Stimulated activated naive B cell treated with anti-CD40 and anti-IgM and Interleukin-4, amounts not matched to agents 10 μg/mL and 1 μg/mL and 100 μg/mL, for 72 hours (primary cell): ENCODE results near the gene ARPC3.
"Not testable (repeated sequence)": the region's sequence is repeated elsewhere in the genome, so short reads cannot be mapped to it uniquely, and the experiment has no call there.

Source experiments
- ATAC-seq, 2 donors: fragments of 150-1000 bp; cut with Tn5 transposase; replicated peaks; 2 replicates each; pipeline ENCODE4 v1.10.0; 2021; ENCODE audit warnings: moderate library complexity in 1 of 2
- DNase-seq: peaks from one replicate; pipeline ENCODE4 v3.0.0; 2021
- H3K27ac Mint-ChIP-seq: one replicate; pipeline ENCODE4 v1.8.0; 2022; ENCODE audit warnings: mild to moderate bottlenecking, mixed read lengths
- H3K27me3 Mint-ChIP-seq, 2 donors: one replicate each; pipeline ENCODE4 v1.8.0; 2022; ENCODE audit warnings: mixed read lengths in 2 of 2
- H3K36me3 Mint-ChIP-seq, 2 donors: one replicate each; pipeline ENCODE4 v1.8.0; 2022; ENCODE audit warnings: mixed read lengths in 2 of 2, mild to moderate bottlenecking in 1 of 2
- H3K4me1 Mint-ChIP-seq, 2 donors: one replicate each; pipeline ENCODE4 v1.8.0; 2022; ENCODE audit warnings: mixed read lengths in 2 of 2, mild to moderate bottlenecking in 1 of 2
- H3K4me3 Mint-ChIP-seq, 2 donors: one replicate each; pipeline ENCODE4 v1.8.0; 2022; ENCODE audit warnings: mild to moderate bottlenecking in 2 of 2, mixed read lengths in 2 of 2, moderate library complexity in 1 of 2
- H3K9me3 Mint-ChIP-seq, 2 donors: one replicate each; pipeline ENCODE4 v1.8.0; 2022; ENCODE audit warnings: mixed read lengths in 2 of 2, mild to moderate bottlenecking in 1 of 2

The ARPC3 gene

DNA sequence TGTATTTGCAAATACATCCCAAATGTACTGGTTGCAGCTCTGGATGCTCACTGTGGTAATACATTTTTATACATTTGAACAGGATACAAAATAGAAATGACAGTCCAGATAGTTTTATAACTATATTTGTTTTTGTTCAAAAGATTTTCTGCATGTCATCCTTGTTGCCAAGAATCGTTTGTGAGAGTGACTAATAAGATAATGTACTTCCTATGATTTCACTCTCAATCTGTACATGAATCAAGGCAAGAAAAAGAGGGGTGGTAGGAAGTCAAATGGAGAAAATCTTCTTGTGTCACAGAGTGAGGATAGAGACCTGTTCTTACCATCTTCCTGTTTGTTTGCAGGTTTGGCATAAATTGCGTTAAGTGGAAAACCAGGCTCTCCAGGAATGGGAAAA, 13.9 kb downstream of the ARPC3 start:
- H3K27ac Mint-ChIP-seq: peak overlapping the region; percentile 3
- no peaks in the 10 kb centered on the region for H3K27me3 Mint-ChIP-seq
- no peak overlapping the region for H3K4me3 Mint-ChIP-seq
- H3K9me3 Mint-ChIP-seq: no peaks in the 10 kb centered on the region
- peaks cover 0 to 6% of the 10 kb centered on the region in 2 donors for H3K4me1 Mint-ChIP-seq
- peaks cover 19 to 41% of the 10 kb centered on the region in 2 donors for H3K36me3 Mint-ChIP-seq
- DNase-seq: no peak
- no peak for ATAC-seq

DNA sequence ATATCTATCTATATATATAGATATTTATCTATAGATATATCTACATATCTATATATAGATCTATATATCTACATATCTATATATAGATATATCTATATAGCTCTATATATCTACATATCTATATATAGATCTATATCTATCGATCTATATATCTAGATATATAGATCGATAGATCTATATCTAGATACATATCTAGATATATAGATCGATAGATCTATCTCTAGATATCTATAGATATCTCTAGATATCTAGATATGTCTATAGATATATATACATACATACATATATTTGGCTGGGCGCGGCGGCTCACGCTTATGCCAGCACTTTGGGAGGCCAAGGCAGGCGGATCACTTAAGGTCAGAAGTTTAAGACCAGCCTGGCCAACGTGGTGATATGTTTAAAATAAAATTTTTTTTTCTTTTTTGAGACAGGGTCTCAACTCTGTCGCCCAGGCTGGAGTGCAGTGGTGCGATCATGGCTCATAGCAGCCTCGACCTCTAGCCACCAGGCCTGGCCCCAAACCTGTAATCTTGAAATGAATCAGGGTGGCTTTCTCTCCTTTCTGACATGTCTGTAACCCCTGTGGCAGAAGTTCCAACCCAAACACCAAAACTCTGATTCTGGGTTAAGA, 18.1 kb downstream of the ARPC3 start:
- H3K4me3 Mint-ChIP-seq: peak overlapping the region in 1 of 2 donors; percentile 100
- peak; percentile 4 to 39 for ATAC-seq

DNA sequence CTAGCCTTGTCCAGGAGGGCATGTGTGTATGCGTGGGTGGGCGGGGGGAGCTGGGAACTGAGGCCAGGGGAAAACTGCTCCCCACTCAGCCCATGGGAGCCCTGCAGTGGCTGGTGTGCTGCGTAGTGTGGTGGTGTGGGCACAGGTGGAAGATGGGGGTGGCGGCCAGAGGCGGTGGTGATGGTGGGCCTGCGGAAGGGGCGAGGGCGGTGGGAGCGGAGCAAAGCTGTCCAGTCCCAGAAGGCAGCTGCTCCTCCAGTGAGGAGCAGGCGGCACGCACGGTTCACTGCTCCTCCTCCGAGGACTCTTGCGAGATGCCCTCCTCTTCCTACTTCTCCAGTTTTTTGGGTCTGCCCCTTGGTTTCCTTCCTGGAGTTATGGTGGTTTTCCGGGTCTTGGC, 20.5 kb downstream of the ARPC3 start:
- not testable (repeated sequence) for H3K4me3 Mint-ChIP-seq, H3K4me1 Mint-ChIP-seq, H3K36me3 Mint-ChIP-seq, H3K27ac Mint-ChIP-seq, H3K27me3 Mint-ChIP-seq, H3K9me3 Mint-ChIP-seq, ATAC-seq, DNase-seq

More for the DNA sequence above, 18.1 kb downstream of the ARPC3 start:
- Mint-ChIP-seq H3K4me1 (peaks cover 0 to 9% of the 10 kb centered on the region in 2 donors), H3K36me3 (peaks cover 14 to 24% of the 10 kb centered on the region in 2 donors), H3K27me3 (no peaks in the 10 kb centered on the region), H3K27ac (peak overlapping the region; percentile 20), H3K9me3 (no peaks in the 10 kb centered on the region)
- DNase-seq: no peak

DNA sequence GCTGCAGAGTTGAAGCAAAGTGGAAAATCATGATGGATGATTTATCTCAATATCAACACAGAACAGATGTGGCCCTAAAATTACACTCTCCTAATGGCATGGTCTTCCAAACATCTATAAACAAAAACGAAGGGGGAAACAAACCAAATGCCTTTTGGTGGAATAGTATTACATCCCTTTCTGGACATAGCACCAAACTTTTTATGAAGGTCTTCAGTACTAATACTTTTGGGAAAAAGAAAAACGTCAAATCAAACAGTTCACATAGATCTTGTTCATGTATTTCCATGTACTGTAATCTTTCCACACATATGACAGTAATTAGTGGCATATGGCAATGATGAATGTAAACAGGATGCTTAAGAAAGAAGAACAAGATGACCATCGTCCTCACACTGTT, 23.7 kb downstream of the ARPC3 start:
- Mint-ChIP-seq H3K4me1 (peaks cover 0 to 3% of the 10 kb centered on the region in 2 donors), H3K9me3 (no peaks in the 10 kb centered on the region), H3K27ac (no peak overlapping the region), H3K4me3 (no peak overlapping the region), H3K27me3 (no peaks in the 10 kb centered on the region), H3K36me3 (no peaks in the 10 kb centered on the region)
- DNase-seq: no peak
- no peak for ATAC-seq

DNA sequence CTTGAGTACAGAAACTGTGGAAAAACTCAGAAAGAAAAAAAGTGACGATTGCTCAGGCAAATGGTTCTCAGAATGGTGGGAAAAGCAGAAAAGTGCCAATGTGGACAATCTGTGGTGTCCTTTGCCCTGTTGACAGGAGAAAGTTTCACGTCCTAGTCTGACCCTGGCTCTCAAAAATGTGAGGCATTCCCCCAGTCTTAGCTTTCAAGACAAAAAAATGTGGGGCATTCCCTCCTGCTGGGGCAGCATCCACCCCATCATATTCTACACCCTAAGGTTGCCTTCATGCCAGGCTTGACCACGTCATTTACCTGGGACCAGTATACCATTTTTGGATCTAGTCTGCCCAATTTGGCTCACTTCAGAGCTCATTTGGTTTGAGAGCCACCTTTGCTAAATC, 25.9 kb downstream of the ARPC3 start:
- Mint-ChIP-seq H3K4me1 (no peaks in the 10 kb centered on the region), H3K27ac (no peak overlapping the region), H3K4me3 (no peak overlapping the region), H3K27me3 (no peaks in the 10 kb centered on the region), H3K9me3 (no peaks in the 10 kb centered on the region), H3K36me3 (no peaks in the 10 kb centered on the region)
- ATAC-seq (no peak), DNase-seq (no peak)

DNA sequence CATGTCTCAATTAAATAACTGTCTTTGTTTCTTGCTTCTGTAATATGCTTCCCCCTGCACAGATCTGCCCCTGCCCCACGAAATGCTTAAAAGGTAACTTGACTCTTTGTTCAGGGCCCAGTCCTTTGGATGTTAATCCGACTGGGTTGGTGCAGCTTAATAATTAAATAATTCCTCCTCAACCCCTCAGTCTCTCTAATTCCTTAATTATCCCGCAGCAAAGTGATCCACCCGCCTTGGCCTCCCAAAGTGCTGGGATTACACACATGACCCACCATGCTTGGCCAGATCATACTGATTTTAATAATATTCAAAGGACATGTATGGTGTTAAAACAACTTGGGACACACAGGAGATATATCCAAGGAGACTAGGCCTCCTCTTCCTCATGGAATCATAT, 28.4 kb downstream of the ARPC3 start:
- Mint-ChIP-seq H3K4me3 (no peak overlapping the region), H3K9me3 (no peaks in the 10 kb centered on the region), H3K27me3 (no peaks in the 10 kb centered on the region), H3K36me3 (no peaks in the 10 kb centered on the region), H3K27ac (peak overlapping the region; percentile 53), H3K4me1 (peaks cover 5 to 16% of the 10 kb centered on the region in 2 donors)
- ATAC-seq: no peak
- DNase-seq: no peak

DNA sequence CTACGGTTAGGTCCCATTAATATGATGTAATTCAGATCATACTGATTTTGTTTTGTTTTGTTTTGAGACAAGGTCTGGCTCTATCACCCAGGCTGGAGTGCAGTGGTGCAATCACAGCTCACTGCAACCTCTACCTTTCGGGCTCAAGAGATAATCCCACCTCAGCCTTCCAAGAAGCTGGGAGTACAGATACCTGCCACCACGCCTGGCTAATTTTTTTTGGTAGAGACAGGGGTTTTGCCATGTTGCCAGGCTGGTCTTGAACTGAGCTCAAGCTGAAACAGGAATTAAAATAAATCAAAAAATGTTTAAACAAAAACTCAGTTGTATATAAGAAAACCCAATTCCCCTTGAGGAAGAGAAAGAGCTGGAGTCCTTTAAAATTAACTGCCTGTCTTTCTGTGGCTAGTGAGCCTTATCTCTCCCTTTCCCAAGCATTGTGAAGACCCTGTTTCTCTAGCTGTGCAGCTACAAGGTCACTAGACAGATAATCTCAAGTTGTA, 28.9 kb downstream of the ARPC3 start:
- Mint-ChIP-seq H3K36me3 (no peaks in the 10 kb centered on the region), H3K4me1 (peaks cover 5 to 16% of the 10 kb centered on the region in 2 donors), H3K9me3 (no peaks in the 10 kb centered on the region), H3K27me3 (no peaks in the 10 kb centered on the region), H3K4me3 (no peak overlapping the region), H3K27ac (no peak overlapping the region)
- ATAC-seq (no peak), DNase-seq (no peak)

DNA sequence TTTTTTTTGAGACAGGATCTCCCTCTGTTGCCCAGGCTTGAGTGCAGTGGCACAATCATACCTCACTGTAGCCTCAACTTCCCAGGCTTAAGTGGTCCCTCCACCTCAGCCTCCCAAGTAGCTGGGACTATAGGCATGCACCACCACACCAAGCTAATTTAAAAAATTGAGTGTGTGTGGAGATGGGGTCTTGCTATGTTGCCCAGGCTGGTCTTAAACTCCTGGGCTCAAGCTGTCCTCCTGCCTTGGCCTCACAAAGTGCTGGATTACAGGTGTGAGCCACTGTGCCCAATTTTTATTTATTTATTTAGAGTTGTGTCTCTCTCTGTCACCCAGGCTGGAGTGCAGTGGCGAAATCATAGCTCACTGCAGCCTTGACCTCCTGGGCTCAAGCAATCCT, 29.5 kb downstream of the ARPC3 start:
- ATAC-seq, H3K27ac Mint-ChIP-seq, DNase-seq, H3K4me3 Mint-ChIP-seq, H3K9me3 Mint-ChIP-seq, H3K36me3 Mint-ChIP-seq, H3K27me3 Mint-ChIP-seq: not testable (repeated sequence)
- peaks cover 5 to 16% of the 10 kb centered on the region in 2 donors for H3K4me1 Mint-ChIP-seq

DNA sequence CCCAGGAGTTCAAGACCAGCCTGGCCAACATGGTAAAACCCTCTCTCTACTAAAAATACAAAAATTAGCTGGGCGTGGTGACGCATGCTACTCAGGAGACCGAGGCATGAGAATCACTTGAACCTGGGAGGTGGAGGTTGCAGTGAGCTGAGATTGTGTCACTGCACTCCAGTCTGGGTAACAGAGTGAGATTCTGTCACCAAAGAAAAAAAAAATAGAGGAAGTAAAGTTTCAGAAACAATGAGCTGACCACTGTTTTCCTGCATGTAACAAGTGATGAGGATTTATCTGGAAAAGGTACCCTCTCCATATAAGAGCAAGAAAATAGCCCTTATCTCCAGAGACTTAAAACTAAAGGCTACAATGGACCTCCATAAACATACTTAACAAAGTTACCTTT, 33.0 kb downstream of the ARPC3 start:
- H3K4me3 Mint-ChIP-seq, H3K27me3 Mint-ChIP-seq, H3K27ac Mint-ChIP-seq, H3K9me3 Mint-ChIP-seq, H3K36me3 Mint-ChIP-seq: not testable (repeated sequence)
- H3K4me1 Mint-ChIP-seq: peaks cover 5 to 16% of the 10 kb centered on the region in 2 donors
- peak; percentile 46 to 50 for ATAC-seq
- peak; percentile 6 for DNase-seq

DNA sequence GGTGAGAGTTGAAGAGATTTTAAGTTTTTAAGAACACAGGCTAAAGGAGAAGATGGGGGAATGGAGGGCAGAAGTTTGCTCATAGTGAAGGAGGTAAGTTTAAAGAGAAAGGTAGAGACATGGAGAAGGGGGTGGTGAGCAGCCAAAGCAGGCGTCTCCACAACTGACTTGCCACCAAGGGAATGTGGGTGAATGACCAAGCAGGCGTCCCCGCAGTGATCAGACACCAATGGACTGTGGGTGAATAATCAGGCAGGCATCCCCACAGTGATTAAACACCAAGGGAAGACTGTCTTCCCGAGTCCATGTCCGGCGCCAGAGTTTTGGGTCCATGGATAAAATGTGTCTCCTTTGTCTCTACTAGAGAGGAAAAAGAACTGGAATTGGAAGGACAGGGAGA, 40.1 kb downstream of the ARPC3 start:
- not testable (repeated sequence) for H3K9me3 Mint-ChIP-seq, H3K4me1 Mint-ChIP-seq, H3K36me3 Mint-ChIP-seq, H3K27me3 Mint-ChIP-seq, DNase-seq, H3K4me3 Mint-ChIP-seq, H3K27ac Mint-ChIP-seq, ATAC-seq

DNA sequence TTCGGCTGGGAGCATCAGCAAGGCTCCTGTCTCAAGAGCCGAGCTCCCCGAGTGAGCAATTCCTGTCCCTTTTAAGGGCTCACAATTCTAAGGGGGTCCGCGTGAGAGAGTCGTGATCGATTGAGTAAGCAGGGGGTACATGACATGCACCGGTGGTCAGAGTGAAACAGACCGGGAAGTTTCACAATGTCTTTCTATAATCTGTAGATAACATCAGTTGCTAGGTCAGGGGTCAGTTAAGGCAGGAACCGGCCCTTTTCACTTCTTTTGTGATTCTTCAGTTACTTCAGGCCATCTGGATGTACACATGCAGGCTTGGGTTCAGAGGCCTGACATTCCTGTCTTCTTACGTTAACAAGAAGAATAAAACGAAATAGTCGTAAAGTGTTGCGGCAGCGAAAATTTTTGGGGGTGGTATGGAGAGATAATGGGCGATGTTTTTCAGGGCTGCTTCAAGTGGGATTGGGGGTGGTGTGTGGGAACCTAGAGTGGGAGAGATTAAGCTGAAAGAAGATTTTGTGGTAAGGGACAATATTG, 44.9 kb downstream of the ARPC3 start:
- not testable (repeated sequence) for H3K27ac Mint-ChIP-seq, DNase-seq, ATAC-seq, H3K4me3 Mint-ChIP-seq, H3K27me3 Mint-ChIP-seq, H3K9me3 Mint-ChIP-seq
- H3K4me1 Mint-ChIP-seq: peaks cover 9 to 20% of the 10 kb centered on the region in 2 donors
- peaks cover 15 to 16% of the 10 kb centered on the region in 2 donors for H3K36me3 Mint-ChIP-seq

DNA sequence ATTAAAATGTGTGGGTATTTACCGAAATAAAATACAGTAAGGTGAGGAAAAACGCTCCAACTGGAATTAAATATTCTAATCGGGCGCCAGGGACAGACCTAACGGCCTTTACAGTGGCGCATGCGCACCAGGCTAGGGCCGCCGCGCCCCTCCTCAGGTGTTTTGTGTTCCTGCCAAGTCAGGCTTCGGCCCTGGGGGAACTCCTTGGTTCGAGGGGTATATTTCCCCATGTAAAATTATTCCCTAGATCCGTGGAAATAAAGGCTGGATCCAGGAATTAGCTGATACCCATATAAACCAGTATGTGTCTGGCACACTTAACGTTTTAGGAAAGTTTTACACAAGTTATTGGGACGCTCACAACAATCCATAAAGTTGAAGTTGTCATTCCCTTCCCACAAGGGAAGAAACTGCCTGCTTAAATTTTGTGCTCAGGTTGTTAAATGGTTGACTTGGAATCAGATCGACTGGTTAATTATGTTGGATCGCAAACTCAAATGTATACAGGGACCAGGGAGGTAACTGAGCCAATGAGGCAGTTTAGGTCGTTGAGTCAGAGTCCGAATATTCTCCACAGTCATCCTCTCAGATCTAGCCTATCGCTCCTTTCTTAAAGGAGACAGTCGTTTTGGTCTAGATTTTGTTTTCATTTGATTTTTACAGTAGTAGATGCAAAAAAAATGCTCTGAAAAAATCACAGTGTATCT, 46.0 kb downstream of the ARPC3 start:
- Mint-ChIP-seq H3K4me1 (peaks cover 10 to 23% of the 10 kb centered on the region in 2 donors), H3K27ac (peak overlapping the region; percentile 99), H3K4me3 (peak overlapping the region; percentile 100), H3K27me3 (no peaks in the 10 kb centered on the region), H3K36me3 (peaks cover 15 to 16% of the 10 kb centered on the region in 2 donors), H3K9me3 (no peaks in the 10 kb centered on the region)
- ATAC-seq: peak; percentile 71
- DNase-seq: peak; percentile 64

DNA sequence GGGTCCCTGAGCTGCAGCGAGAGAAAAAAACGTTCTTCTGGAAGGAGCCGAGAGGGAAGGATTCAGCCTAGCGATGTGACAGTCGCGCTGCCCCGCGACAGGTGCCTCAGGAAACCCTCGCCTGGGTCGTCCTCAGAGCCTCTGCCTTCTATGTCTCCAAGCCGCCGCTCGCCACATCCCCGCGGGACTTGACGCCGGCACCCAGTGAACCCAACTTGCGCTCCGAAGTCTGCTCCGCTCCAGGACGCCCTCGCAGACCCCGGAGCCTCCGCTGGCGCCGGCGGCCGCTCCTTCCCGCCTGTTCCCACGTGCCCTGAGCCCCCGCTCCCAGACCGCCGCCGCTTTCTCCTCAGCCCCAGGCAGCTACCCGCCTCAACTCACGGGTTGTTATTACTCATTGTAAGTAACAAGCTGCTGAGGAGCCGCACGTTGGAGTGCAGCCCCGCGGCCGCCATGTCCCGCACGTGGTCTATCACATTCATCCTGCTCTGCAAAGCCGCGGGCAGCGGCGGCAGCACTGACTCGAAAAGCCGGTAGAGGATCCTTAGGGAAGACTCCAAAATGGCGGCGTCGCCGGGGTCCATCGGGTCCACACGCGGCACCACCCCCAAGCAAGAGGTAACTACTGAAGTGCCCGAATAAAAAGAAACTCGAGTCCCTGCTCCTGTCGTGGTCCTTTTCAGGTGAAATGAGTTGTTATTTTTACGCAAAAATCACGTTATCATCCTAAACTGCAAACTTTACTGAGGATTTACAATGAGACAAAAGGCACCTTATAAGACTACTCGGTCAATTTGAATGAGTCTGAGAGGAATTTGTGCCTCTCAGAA, 46.8 kb downstream of the ARPC3 start, which contains the start of gene ANAPC7:
TSS of gene ANAPC7 (minus strand) at position 563 of the 830 bp plus-strand sequence. CDS start at position 482, 81 bp downstream.
- H3K36me3 Mint-ChIP-seq: peaks cover 15 to 16% of the 10 kb centered on the region in 2 donors
- peaks cover 10 to 23% of the 10 kb centered on the region in 2 donors for H3K4me1 Mint-ChIP-seq
- peak within 1 kb of the TSS; percentile 99 for H3K27ac Mint-ChIP-seq
- no peaks in the 10 kb centered on the region for H3K27me3 Mint-ChIP-seq
- ATAC-seq (peak; percentile 89 to 92), DNase-seq (peak; percentile 81)
- peak within 1 kb of the TSS; percentile 100 for H3K4me3 Mint-ChIP-seq
- no peaks in the 10 kb centered on the region for H3K9me3 Mint-ChIP-seq
